GM19025 (cell line): ENCODE results near the gene STK26.
"Not testable (repeated sequence)": the region's sequence is repeated elsewhere in the genome, so short reads cannot be mapped to it uniquely, and the experiment has no call there.

ENCODE experiments used
- ATAC-seq: cut with Tn5 transposase; IDR thresholded peaks from one replicate; pipeline ENCODE4 v1.9.1; 2021; ENCODE audit warnings: mild to moderate bottlenecking, low read depth, moderate library complexity; ENCODE audit not compliant: unreplicated experiment

Gene STK26

DNA sequence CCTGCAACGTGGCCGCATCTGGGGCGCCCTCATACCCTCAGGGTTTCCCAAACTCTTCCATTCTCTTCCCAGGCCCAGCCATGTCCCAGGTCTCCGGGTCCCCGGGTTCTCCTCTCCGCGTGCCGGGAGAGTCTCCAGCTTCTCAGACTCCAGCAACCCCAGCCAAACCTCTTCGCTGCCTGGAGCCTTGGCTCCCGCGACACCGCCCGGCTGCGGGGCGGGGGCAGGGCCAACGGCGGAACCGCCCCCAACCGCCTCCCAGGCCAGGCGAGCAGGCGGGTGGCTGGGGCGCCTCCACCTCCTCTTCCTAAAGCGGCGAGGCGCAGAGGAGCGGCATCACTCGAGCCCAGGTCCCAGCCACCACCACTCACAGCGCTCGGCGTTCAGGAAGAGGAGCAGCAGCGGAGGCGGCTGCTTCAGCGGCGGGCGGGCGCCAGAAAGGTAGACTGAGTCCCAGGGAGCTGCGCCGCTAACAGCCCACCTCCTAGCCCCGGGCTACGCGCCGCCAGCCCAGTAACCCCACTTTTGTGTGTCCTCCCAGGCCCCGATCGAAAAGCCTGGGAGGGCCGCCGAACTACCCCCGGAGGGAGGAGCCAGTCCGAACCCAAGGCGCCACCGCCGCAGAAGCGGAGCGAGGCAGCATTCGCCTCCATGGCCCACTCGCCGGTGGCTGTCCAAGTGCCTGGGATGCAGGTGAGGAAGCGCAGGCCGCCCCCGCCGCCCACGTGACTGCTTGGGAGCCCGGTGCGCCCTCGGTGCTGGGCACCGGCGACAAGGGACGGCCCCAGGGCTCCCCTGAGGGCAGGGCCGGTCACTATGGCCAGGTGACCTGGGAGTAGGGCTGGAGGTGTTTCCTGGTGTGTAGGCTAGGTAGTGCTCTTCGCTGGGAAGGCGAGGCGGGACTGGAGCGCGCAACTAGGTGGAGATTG, at the start of gene STK26:
TSS of gene STK26 (plus strand) at position 336 of the 929 bp plus-strand sequence. CDS start at position 652, 316 bp downstream.
- peak; percentile 76 for ATAC-seq

DNA sequence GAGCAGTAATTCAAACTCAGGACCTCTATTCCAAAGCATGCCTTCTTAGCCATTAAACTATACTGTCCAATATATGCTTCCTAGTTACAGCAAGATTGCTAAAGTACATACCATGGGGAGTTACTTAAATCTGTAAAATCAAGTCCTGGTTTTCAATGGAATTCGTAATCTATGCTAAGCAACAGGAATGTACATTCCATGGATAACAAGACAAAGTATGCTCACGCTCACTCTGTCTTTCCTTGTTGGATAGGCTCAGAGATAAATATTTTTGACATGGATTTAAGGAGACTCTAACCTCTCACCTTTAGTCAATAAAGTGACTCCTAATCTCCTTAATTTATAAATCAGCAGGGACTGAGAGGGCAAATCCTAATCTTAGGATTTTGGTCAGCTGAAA, 47.3 kb upstream of the STK26 start:
- no peak for ATAC-seq

- ATAC-seq, result no peak
Measured at GRCh38 chrX:131977619-131978018, 45.5 kb upstream of the STK26 start.

- no peak for ATAC-seq
Measured at GRCh38 chrX:131979116-131979515, 44.0 kb upstream of the STK26 start.

DNA sequence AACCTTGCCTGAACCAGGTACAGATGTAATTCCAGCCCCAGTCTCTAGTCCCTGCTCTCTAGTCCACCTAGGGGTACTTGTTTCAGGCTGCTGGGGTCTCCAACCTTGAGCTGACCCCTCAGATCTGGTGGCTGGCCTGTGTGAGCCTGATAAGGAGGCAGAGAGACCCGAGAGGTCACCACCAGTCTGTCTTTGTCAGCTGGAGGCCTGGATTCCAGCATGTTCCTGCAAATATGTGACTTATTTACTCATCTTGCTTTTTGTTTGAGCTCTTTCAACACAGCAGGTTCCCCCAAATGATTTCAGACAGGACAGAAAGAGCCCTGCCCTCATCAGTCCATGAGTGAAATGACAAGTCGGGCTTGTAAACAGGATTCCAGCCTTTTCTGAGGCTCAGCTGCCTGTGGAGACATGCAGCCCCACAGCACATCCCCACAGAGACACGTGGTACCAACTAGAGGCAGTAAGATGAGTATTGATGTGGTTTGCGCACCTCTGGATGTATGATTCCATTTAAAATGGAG, 37.5 kb upstream of the STK26 start:
- no peak for ATAC-seq

- peak; percentile 98 for ATAC-seq
Measured at GRCh38 chrX:131987252-131987651, 35.9 kb upstream of the STK26 start.

GRCh38 chrX:131988236-131988635, 34.9 kb upstream of the STK26 start:
- ATAC-seq, result no peak

DNA sequence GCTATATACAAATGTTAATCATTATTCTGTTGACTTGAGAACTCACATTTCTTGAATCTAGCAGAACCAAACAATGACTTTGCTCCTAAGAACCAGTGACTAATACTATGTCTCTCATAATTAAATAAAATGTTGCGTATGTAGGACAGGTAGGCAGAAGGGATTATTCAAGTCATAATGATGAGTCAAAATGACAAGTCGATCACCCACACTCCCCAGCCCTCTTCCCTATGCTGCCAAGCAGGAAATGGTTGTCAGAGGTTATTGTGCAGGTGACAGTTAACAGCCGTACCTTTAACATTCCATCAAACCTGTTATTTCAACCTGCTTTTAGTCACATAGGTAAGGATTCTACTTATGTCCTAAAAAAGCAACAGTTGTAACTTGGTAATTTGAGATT, 22.0 kb upstream of the STK26 start:
- ATAC-seq, result no peak

GRCh38 chrX:132004728-132005127, 18.4 kb upstream of the STK26 start:
- no peak for ATAC-seq

DNA sequence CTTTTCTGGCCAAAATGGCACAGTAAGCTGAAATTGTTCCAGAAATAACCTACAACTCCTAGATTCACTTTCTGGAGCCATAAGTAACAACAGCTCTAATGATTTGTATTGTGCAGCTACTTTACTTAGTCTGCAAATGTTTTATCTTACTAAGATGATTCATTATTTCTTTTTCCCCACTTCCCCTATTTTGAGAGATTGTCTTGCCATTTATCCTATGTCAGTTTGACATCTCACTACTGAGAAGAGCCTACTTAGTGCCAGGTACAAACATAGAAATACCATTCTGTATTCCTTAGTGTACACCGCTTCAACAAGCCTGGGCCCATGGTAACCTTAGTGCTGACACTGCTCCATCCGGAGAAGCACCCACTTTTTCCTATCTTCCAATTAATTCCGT, 13.8 kb upstream of the STK26 start:
- ATAC-seq, result no peak

- not testable (repeated sequence) for ATAC-seq
Measured at GRCh38 chrX:132010213-132010612, 12.9 kb upstream of the STK26 start.

DNA sequence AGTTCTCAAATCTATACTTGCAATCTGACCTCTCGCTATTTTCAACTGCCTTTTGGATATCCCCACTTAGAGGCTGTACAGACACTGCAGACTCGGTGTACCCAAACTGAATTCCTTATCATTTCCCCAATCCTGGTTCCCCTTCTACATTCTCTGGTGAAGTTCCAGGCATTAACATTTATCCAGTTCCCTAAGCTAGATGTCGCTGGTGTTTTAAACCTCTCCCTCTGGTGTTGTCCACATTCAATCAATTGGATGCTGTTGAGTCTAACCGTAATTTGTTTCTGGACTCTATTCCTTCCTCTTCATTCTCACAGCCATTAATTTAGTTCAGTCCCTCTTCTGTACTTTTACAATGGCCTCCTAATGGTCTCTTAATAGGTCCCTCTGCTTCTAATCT, 7.2 kb upstream of the STK26 start:
- ATAC-seq, result no peak

DNA sequence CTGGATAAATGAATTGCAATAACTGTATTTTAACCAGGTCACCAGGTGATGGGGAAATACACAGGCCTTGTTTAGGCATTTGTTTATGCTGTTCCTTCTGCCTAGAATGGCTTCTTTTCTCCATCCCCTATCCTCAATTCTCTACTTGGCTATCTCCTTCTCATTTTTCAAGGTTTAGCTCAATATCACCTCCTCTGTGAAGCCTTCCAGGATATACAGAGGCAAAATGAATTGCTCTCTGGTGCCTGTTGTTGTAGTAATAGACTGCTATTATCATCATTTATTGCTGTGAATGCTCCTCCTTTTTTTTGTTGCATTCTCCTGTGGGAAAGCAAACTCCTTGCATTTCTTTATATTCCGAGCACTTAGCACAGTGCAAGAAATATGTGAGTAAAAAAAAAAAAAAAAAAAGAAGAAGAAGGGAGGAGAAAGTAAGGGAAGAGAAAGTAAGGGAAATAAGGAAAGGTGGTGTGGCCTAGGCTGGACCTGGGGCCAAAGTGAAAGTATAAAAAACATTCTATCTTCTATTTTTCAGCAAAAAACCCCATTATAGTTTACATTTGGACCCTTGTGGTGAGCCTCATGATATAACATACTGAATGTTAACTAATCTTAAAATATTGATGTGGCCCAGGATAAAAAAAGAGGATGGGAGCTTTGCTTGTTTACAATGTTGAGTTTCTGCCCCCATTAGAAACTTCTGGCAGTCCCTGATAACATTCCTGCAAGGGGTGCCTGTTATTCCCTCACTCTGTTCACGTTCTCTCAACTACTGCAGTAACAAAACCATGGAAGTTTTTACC, 6.3 kb upstream of the STK26 start:
- no peak for ATAC-seq

DNA sequence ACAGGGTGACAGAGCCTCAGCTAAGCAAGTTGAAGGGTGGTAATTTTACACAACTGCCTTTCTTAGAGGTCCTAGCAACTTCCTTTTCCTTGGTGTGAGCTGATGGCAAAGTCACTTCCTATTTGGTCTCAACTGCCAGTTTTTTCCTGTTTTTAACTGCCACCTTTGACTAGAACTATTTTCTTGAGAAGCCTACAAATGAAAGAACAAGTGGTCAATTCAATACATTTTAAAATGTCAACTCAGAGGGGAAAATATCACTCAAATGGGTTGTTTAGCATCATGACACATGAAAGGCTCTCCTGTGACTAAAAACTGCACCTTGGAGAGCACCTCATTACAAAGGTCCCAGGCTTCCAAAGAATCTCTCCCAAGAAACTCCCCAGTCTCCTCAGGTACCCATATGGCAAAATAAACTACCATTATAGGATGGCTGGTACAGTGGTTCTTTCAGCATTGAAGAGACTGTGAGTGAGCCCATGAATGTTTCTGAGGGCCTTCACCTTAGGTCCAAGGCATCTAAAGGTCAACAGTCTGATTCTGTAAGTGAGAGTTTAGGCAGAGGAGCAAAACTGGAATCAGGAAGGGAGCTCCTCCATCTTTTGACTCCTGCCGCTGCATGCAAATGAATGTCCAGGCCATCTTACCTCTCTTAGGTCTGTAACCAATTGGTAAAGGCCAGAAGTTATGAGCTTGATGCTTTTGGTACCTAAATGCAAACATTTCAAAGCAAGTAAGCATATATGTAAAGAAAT, 5.5 kb upstream of the STK26 start:
- ATAC-seq, result no peak

DNA sequence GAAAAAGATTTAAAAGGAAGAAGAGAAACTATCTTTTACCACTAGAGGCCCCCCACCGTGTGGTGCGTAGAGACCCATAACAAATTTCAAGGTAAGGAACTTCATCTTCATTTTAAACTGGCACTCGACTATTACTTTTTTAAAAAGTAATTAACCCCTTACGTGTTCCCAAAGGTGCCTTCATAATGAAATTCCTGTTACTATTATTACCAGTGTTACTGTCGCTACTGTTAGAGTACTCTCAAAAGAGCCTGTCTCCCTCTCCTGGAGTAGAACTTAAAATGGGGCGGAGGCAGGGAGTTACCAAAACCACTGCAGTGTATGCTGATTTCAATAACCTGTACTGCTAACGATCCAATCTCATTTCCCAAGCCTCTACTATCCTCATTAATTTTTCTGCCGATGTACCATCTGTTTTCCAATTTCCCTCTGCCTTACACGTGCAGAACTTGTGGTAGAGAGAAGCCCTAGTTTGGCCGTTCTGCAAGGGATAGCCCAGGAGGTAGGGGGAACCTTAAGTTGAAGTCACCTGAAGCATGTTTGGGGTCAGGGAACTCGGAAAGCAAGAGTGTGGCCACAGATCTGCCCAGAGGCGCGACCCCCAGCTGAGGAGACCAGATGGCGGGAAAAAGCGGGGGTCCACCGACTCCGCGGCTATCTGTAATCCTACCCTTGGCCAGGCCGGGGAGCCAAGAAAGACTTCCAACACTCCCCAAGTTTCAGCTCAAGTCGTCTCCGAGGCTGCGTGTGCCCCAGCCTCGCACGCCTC, 720 bp upstream of the STK26 start:
- ATAC-seq, result peak; percentile 8

- ATAC-seq, result peak; percentile 42
Measured at GRCh38 chrX:132023896-132024386, 839 bp downstream of the STK26 start.

- no peak for ATAC-seq
Measured at GRCh38 chrX:132025041-132025440, 1.9 kb downstream of the STK26 start.

DNA sequence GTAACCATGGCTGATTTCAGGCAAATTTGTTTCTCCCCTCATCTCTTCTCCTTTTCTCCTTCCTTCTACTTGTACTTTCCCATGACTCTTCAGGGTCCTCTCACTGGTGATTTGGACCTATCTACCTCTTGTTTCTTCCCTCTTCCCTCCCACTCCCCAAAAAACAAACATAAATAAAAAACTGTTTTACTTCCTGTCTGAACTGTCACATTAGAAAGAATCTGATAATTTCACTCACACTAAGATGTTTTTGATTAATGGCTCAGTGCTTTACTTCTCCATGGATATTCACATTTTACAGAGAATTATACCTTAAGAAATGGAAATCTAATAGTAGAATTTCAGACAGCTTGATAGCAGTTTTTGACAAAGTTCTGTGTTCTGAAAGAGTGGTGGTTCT, 7.2 kb downstream of the STK26 start:
- ATAC-seq, result no peak

DNA sequence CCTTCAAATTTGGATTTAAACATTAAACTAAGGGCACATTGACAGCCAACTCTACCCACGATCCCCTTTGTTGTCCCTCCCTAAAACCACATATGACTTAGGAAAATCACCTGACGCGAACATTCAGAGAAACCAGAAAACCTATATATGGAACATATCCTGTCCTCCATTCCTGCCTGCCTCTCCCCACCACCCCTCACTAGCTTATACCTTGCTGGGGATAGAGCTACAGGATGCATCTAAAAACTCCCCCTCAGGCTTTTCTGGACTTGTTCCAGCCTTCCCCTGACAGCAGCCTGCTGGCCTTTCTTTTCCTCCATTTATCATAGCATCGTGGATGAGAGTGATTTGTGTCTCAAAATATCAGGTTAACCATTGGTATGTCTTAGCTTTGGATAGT, 8.8 kb downstream of the STK26 start:
- ATAC-seq, result no peak

GRCh38 chrX:132033166-132033565, 10.1 kb downstream of the STK26 start:
- peak; percentile 69 for ATAC-seq
